ENCODE results near the gene DDIT3. TPM values are rescaled to one million over a fixed set of nuclear protein-coding genes. Genes with fewer than 3 reads are reported as not detected.
"Not testable (repeated sequence)": the region's sequence is repeated elsewhere in the genome, so short reads cannot be mapped to it uniquely, and the experiment has no call there.

DDIT3 gene
- total RNA-seq, 1 donor from 2014 or later: 20.2 TPM

DNA sequence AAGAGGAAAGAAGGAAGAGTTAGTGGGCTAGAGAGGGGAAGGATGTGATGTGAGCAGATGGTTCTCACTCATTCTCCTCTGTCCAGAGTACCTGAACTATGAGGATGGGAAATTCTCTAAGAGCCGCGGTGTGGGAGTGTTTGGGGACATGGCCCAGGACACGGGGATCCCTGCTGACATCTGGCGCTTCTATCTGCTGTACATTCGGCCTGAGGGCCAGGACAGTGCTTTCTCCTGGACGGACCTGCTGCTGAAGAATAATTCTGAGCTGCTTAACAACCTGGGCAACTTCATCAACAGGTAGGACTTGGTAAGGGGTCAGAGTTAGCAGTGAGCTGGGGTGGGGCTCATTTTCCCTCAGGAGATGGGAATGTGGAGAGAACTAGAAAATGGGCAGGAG, 7.6 kb downstream of the DDIT3 start:
- DNase-seq (ENCODE audit: low read depth): no peak
- no peak overlapping the region for H3K4me3 ChIP-seq (ENCODE audit: low read depth, low read length)
- TF ChIP-seq, protein P1, sequence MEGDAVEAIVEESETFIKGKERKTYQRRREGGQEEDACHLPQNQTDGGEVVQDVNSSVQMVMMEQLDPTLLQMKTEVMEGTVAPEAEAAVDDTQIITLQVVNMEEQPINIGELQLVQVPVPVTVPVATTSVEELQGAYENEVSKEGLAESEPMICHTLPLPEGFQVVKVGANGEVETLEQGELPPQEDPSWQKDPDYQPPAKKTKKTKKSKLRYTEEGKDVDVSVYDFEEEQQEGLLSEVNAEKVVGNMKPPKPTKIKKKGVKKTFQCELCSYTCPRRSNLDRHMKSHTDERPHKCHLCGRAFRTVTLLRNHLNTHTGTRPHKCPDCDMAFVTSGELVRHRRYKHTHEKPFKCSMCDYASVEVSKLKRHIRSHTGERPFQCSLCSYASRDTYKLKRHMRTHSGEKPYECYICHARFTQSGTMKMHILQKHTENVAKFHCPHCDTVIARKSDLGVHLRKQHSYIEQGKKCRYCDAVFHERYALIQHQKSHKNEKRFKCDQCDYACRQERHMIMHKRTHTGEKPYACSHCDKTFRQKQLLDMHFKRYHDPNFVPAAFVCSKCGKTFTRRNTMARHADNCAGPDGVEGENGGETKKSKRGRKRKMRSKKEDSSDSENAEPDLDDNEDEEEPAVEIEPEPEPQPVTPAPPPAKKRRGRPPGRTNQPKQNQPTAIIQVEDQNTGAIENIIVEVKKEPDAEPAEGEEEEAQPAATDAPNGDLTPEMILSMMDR (conservative IDR thresholded peaks at IDR 0.05; ENCODE audit: low read depth, low read length): no peak

DNA sequence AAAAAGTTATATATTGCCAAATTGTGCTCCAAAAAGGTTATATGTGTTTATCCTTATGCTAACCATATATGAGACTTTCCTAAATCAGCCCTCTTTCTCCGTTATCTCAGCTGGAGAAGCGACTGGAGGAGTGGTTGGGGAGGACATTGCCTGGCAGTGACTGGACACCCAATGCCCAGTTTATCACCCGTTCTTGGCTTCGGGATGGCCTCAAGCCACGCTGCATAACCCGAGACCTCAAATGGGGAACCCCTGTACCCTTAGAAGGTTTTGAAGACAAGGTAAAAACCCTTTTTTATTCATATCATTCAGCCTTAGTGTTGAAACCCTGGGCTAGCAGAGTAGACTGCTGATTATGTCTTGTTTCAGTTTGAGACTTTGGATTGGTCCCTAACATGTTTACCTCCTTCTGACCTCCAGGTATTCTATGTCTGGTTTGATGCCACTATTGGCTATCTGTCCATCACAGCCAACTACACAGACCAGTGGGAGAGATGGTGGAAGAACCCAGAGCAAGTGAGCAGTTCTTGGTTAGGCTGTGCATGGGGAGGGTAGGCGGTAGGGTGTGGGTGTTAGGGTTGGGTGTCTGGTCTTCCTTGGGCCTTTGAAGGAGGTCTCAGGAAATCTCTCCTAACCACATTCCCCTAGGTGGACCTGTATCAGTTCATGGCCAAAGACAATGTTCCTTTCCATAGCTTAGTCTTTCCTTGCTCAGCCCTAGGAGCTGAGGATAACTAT, 8.6 kb downstream of the DDIT3 start:
- no peak for DNase-seq (ENCODE audit: low read depth)
- no peak overlapping the region for H3K4me3 ChIP-seq (ENCODE audit: low read depth, low read length)
- TF ChIP-seq, protein P1 (conservative IDR thresholded peaks at IDR 0.05; ENCODE audit: low read depth, low read length): no peak

DNA sequence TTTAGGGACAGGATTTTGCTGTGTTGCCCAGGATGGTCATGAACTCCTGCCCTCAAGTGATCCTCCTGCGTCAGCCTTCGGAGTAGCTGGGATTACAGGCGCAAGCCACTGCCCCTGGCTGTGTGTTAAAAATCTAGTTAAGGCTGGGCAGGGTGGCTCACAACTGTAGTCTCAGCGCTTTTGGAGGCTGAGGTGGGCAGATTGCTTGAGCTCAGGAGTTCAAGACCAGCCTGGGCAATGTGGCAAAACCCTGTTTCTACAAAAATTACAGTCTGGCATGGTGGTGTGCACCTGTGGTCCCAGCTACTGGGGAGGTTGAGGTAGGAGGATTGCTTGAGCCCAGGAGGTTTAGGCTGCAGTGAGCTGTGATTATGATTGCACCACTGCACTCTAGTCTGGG, 9.2 kb downstream of the DDIT3 start:
- H3K4me3 ChIP-seq (ENCODE audit: low read depth, low read length): no peak overlapping the region
- TF ChIP-seq, protein P1 (conservative IDR thresholded peaks at IDR 0.05; ENCODE audit: low read depth, low read length): no peak
- no peak for DNase-seq (ENCODE audit: low read depth)

DNA sequence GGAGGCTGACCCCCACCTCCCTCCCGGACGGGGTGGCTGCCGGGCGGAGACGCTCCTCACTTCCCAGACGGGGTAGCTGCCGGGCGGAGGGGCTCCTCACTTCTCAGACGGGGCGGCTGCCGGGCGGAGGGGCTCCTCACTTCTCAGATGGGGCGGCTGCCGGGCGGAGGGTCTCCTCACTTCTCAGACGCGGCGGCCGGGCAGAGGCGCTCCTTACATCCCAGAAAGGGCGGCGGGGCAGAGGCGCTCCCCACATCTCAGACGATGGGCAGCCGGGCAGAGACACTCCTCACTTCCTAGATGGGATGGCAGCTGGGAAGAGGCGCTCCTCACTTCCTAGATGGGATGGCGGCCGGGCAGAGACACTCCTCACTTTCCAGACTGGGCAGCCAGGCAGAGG, 12.5 kb downstream of the DDIT3 start:
- not testable (repeated sequence) for H3K4me3 ChIP-seq (ENCODE audit: low read depth, low read length)

DNA sequence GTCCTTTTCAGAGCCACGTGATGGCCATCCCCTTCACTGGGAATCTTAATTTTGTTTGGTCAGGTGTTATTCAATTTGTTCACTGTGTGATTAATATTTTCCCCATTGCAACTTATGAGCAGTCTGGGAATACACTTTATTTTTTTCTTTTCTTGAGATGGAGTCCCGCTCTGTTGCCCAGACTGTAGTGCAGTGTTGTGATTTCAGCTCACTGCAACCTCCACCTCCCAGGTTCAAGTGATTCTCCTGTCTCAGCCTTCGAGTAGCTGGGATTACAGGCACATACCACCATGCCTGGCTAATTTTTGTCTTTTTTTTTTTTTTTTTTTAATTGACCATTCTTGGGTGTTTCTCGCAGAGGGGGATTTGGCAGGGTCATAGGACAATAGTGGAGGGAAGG, 13.8 kb downstream of the DDIT3 start:
- H3K4me3 ChIP-seq (ENCODE audit: low read depth, low read length); DNase-seq (ENCODE audit: low read depth): not testable (repeated sequence)

More for the DNA sequence above, 12.5 kb downstream of the DDIT3 start:
- not testable (repeated sequence) for DNase-seq (ENCODE audit: low read depth)

DNA sequence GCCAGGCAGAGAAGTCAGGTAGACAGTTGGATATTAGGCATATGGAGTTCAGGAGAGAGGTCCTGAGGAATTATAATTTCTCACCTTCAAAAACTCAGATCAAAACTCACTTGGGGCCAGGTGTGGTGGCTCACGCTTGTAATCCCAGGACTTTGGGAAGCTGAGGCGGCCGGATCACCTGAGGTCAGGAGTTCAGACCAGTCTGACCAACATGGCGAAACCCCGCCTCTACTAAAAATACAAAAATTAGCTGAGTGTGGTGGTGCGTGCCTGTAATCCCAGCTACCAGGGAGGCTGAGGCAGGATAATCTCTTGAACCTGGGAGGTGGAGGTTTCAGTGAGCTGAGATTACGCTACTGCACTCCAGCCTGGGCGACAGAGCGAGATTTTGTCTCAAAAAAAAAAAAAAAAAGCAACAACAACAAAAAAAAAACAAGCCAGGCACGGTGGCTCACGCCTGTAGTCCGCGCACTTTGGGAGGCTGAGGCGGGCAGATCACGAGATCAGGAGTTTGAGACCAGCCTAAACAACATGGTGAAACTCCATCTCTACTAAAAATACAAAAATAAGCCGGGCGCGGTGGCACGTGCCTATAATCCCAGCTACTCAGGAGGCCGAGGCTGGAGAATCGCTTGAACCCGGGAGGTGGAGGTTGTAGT, 17.9 kb downstream of the DDIT3 start:
- not testable (repeated sequence) for H3K4me3 ChIP-seq (ENCODE audit: low read depth, low read length); DNase-seq (ENCODE audit: low read depth)

DNA sequence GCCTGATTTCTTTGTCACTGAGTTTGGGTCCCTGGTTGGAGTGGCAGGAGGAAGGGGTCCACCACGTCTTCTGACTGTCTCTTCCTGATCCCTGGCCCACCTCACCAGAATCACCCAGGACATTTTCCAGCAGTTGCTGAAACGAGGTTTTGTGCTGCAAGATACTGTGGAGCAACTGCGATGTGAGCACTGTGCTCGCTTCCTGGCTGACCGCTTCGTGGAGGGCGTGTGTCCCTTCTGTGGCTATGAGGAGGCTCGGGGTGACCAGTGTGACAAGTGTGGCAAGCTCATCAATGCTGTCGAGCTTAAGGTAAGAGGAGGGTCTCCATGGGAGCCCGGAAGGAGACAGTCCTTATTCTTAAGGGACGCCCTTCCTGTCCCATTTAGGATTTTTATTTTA, 20.1 kb downstream of the DDIT3 start:
- DNase-seq (ENCODE audit: low read depth): no peak
- H3K4me3 ChIP-seq (ENCODE audit: low read depth, low read length): no peak overlapping the region
- TF ChIP-seq, protein P1 (conservative IDR thresholded peaks at IDR 0.05; ENCODE audit: low read depth, low read length): no peak

DNA sequence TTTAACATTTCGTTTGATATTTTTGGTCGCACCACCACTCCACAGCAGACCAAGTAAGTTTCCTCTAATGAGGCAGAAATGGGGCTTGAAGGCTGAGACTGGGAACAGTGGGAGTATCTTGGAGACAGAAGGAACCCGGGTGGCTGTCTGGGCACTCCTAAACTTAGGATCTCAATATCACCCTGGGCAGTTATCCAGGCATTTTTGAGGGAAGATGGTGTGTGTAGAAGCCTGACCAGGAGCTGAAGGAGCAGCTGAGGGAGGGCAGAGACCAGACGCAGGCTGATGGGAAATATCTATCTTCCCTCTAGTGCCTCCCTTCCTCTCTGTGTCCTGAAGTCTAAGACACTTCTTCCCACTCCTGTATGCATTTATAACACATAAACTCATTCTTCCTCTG, 21.7 kb downstream of the DDIT3 start:
- no peak for DNase-seq (ENCODE audit: low read depth)
- H3K4me3 ChIP-seq (ENCODE audit: low read depth, low read length): no peak overlapping the region
- TF ChIP-seq, protein P1 (conservative IDR thresholded peaks at IDR 0.05; ENCODE audit: low read depth, low read length): no peak

Measured in epithelial cell of proximal tubule (primary cell).